Trophoblast cell (in vitro differentiated cells and primary cell): ENCODE data around the gene YTHDF1.

Experiments used
- DNase-seq, 2 donors: peaks; one replicate each; pipeline ENCODE4 v3.0.0-alpha.2; 2016
- H2AFZ ChIP-seq: 2 replicates; pipeline ENCODE4 v1.6.1; 2013; ENCODE audit warnings: low read length, moderate library complexity, mild to moderate bottlenecking; ENCODE audit not compliant: insufficient read depth, poor library complexity
- H2AK5ac ChIP-seq: 2 replicates; pipeline ENCODE4 v1.6.1; 2013; ENCODE audit warnings: mild to moderate bottlenecking, low read length
- H2BK120ac ChIP-seq: 2 replicates; pipeline ENCODE4 v1.6.1; 2013; ENCODE audit warnings: low read length, mild to moderate bottlenecking, moderate library complexity; ENCODE audit not compliant: insufficient read depth, poor library complexity
- H2BK12ac ChIP-seq: 2 replicates; pipeline ENCODE4 v1.6.1; 2013; ENCODE audit warnings: mild to moderate bottlenecking, low read length, moderate library complexity
- H2BK5ac ChIP-seq: 2 replicates; pipeline ENCODE4 v1.6.1; 2013; ENCODE audit warnings: low read length, low read depth, moderate library complexity, mild to moderate bottlenecking; ENCODE audit not compliant: poor library complexity
- H3K14ac ChIP-seq: 2 replicates; pipeline ENCODE4 v1.6.1; 2013; ENCODE audit warnings: mild to moderate bottlenecking, low read length
- H3K18ac ChIP-seq: 2 replicates; pipeline ENCODE4 v1.6.1; 2013; ENCODE audit warnings: mild to moderate bottlenecking, low read length
- H3K23ac ChIP-seq: 2 replicates; pipeline ENCODE4 v1.6.1; 2013; ENCODE audit warnings: low read length
- H3K27ac ChIP-seq: 2 replicates; pipeline ENCODE4 v1.5.1; 2013; ENCODE audit warnings: low read depth, mild to moderate bottlenecking, inconsistent platforms, low read length, moderate library complexity
- H3K27me3 ChIP-seq: 2 replicates; pipeline ENCODE4 v1.6.1; 2013; ENCODE audit warnings: inconsistent platforms, mild to moderate bottlenecking, low read length, moderate library complexity; ENCODE audit not compliant: insufficient read depth
- H3K36me3 ChIP-seq, 2 experiments: 1 replicate in 1 of 2; 2 replicates in 1 of 2; pipeline ENCODE4 v1.6.1; 2013; ENCODE audit warnings: low read length in 2 of 2, mild to moderate bottlenecking in 2 of 2, moderate library complexity in 1 of 2; ENCODE audit not compliant: insufficient read depth in 2 of 2, control insufficient read depth in 1 of 2
- H3K4ac ChIP-seq: 2 replicates; pipeline ENCODE4 v1.6.1; 2013; ENCODE audit warnings: low read depth, mild to moderate bottlenecking, low read length, moderate library complexity
- H3K4me1 ChIP-seq, 2 experiments: 1 replicate in 1 of 2; 2 replicates in 1 of 2; pipeline ENCODE4 v1.6.1; 2013; ENCODE audit warnings: low read length in 2 of 2, mild to moderate bottlenecking in 2 of 2, moderate library complexity in 1 of 2; ENCODE audit not compliant: insufficient read depth in 2 of 2, control insufficient read depth in 1 of 2
- H3K4me2 ChIP-seq: 2 replicates; pipeline ENCODE4 v1.6.1; 2013; ENCODE audit warnings: inconsistent platforms, mild to moderate bottlenecking, low read length, moderate library complexity
- H3K4me3 ChIP-seq: 2 replicates; pipeline ENCODE4 v1.5.1; 2013; ENCODE audit warnings: mild to moderate bottlenecking, low read depth, low read length, inconsistent platforms
- H3K79me1 ChIP-seq: one replicate; pipeline ENCODE4 v1.6.1; 2013; ENCODE audit warnings: low read length
- H3K79me2 ChIP-seq: 2 replicates; pipeline ENCODE4 v1.6.1; 2013; ENCODE audit warnings: low read length, mild to moderate bottlenecking; ENCODE audit not compliant: control insufficient read depth, insufficient read depth, poor library complexity
- H3K9ac ChIP-seq: 2 replicates; pipeline ENCODE4 v1.6.1; 2013; ENCODE audit warnings: mild to moderate bottlenecking, low read length
- H3K9me3 ChIP-seq: 2 replicates; pipeline ENCODE4 v1.6.1; 2013; ENCODE audit warnings: low read depth, mild to moderate bottlenecking, control low read depth, inconsistent platforms, low read length; ENCODE audit not compliant: insufficient read depth
- H4K12ac ChIP-seq: 2 replicates; pipeline ENCODE4 v1.6.1; 2013; ENCODE audit warnings: low read depth, mild to moderate bottlenecking, low read length, moderate library complexity
- H4K8ac ChIP-seq: 2 replicates; pipeline ENCODE4 v1.6.1; 2013; ENCODE audit warnings: low read depth, mild to moderate bottlenecking, low read length, moderate library complexity
- H4K91ac ChIP-seq: one replicate; pipeline ENCODE4 v1.6.1; 2013; ENCODE audit warnings: low read depth, mild to moderate bottlenecking, low read length, moderate library complexity
- WGBS: extraction: QIAGEN DNeasy Blood & Tissue Kit; methylation state at CpG from one replicate; pipeline ENCODE4 v1.1.7; 2013; ENCODE audit warnings: missing lambda C conversion rate; ENCODE audit not compliant: insufficient read length, insufficient coverage; ENCODE audit errors: extremely low coverage; 5-methylcytosine and 5-hydroxymethylcytosine counted together

YTHDF1 gene

GRCh38 chr20:63258781-63259180 lies 42.9 kb upstream of the YTHDF1 start:
- H3K23ac ChIP-seq, result no peak overlapping the region
- H4K12ac ChIP-seq, result no peak overlapping the region
- no peak overlapping the region for H3K27ac ChIP-seq
- no peak overlapping the region for H3K4me3 ChIP-seq
- no peak overlapping the region for H2AFZ ChIP-seq
- H3K79me1 ChIP-seq, result peaks cover 11% of the 10 kb centered on the region
- DNase-seq, result no peak
- H2BK5ac ChIP-seq, result no peak overlapping the region
- H3K79me2 ChIP-seq, result peaks cover 4% of the 10 kb centered on the region
- H4K91ac ChIP-seq, result no peak overlapping the region
- WGBS, result no CpG with 5 or more reads among the region's 8 CpGs
- H3K4ac ChIP-seq, result no peak overlapping the region
- no peak overlapping the region for H2BK12ac ChIP-seq
- H3K14ac ChIP-seq, result no peak overlapping the region
- H3K9ac ChIP-seq, result no peak overlapping the region
- H3K9me3 ChIP-seq, result peaks cover 11% of the 10 kb centered on the region
- no peak overlapping the region for H4K8ac ChIP-seq
- H3K18ac ChIP-seq, result no peak overlapping the region
- H3K4me1 ChIP-seq, result peaks cover 8 to 29% of the 10 kb centered on the region in 2 experiments
- peaks cover 4% of the 10 kb centered on the region for H3K27me3 ChIP-seq
- no peak overlapping the region for H3K4me2 ChIP-seq
- no peak overlapping the region for H2BK120ac ChIP-seq
- no peak overlapping the region for H2AK5ac ChIP-seq
- peaks cover 0 to 2% of the 10 kb centered on the region in 2 experiments for H3K36me3 ChIP-seq

GRCh38 chr20:63257629-63258028 lies 41.7 kb upstream of the YTHDF1 start:
- Histone ChIP-seq H3K4ac (no peak overlapping the region), H4K91ac (no peak overlapping the region), H2BK5ac (no peak overlapping the region), H3K9ac (no peak overlapping the region), H4K12ac (no peak overlapping the region), H3K4me3 (no peak overlapping the region), H3K79me1 (peaks cover 18% of the 10 kb centered on the region), H3K18ac (no peak overlapping the region), H3K36me3 (peaks cover 0 to 2% of the 10 kb centered on the region in 2 experiments), H3K4me2 (no peak overlapping the region), H2AK5ac (no peak overlapping the region), H3K9me3 (peaks cover 14% of the 10 kb centered on the region), H3K27ac (no peak overlapping the region), H2BK120ac (no peak overlapping the region), H3K14ac (no peak overlapping the region), H3K27me3 (peaks cover 9% of the 10 kb centered on the region), H3K79me2 (peaks cover 9% of the 10 kb centered on the region), H2BK12ac (no peak overlapping the region), H2AFZ (no peak overlapping the region), H4K8ac (no peak overlapping the region), H3K23ac (no peak overlapping the region), H3K4me1 (peaks cover 12 to 36% of the 10 kb centered on the region in 2 experiments)
- DNase-seq, result no peak
- no CpG with 5 or more reads among the region's 13 CpGs for WGBS

- Histone ChIP-seq H2BK12ac (no peak overlapping the region), H3K4me1 (peaks cover 12 to 39% of the 10 kb centered on the region in 2 experiments), H3K23ac (no peak overlapping the region), H3K27ac (no peak overlapping the region), H4K8ac (no peak overlapping the region), H3K4me2 (no peak overlapping the region), H3K79me1 (peaks cover 20% of the 10 kb centered on the region), H3K79me2 (peaks cover 11% of the 10 kb centered on the region), H4K12ac (no peak overlapping the region), H2BK5ac (no peak overlapping the region), H2BK120ac (no peak overlapping the region), H3K4ac (no peak overlapping the region), H3K18ac (no peak overlapping the region), H4K91ac (peak overlapping the region; percentile 87), H3K14ac (no peak overlapping the region), H3K9ac (no peak overlapping the region), H3K36me3 (peaks cover 0 to 2% of the 10 kb centered on the region in 2 experiments), H2AFZ (no peak overlapping the region), H2AK5ac (peak overlapping the region; percentile 28), H3K9me3 (peaks cover 14% of the 10 kb centered on the region), H3K27me3 (peaks cover 10% of the 10 kb centered on the region), H3K4me3 (peak overlapping the region; percentile 11)
- no peak for DNase-seq
- WGBS, result no CpG with 5 or more reads among the region's 4 CpGs
Measured at GRCh38 chr20:63256954-63257353, 41.0 kb upstream of the YTHDF1 start.

- peak overlapping the region; percentile 20 for H3K4me3 ChIP-seq
- H4K91ac ChIP-seq, result peak overlapping the region; percentile 87
- peak overlapping the region; percentile 35 for H2BK120ac ChIP-seq
- H4K8ac ChIP-seq, result peak overlapping the region; percentile 44
- no peak overlapping the region for H2BK5ac ChIP-seq
- H3K4me2 ChIP-seq, result no peak overlapping the region
- peaks cover 22% of the 10 kb centered on the region for H3K79me1 ChIP-seq
- H3K27ac ChIP-seq, result no peak overlapping the region
- H2BK12ac ChIP-seq, result peak overlapping the region; percentile 53
- no CpG with 5 or more reads among the region's 31 CpGs for WGBS
- peak in 1 of 2 donors; percentile 58 for DNase-seq
- peak overlapping the region; percentile 62 for H3K14ac ChIP-seq
- peaks cover 11% of the 10 kb centered on the region for H3K79me2 ChIP-seq
- no peak overlapping the region for H2AFZ ChIP-seq
- peaks cover 15 to 42% of the 10 kb centered on the region in 2 experiments for H3K4me1 ChIP-seq
- H3K27me3 ChIP-seq, result peaks cover 12% of the 10 kb centered on the region
- peaks cover 0 to 2% of the 10 kb centered on the region in 2 experiments for H3K36me3 ChIP-seq
- peak overlapping the region; percentile 32 for H2AK5ac ChIP-seq
- no peak overlapping the region for H3K9ac ChIP-seq
- H3K18ac ChIP-seq, result no peak overlapping the region
- H3K9me3 ChIP-seq, result peaks cover 14% of the 10 kb centered on the region
- peak overlapping the region; percentile 52 for H3K4ac ChIP-seq
- no peak overlapping the region for H4K12ac ChIP-seq
- H3K23ac ChIP-seq, result no peak overlapping the region
Measured at GRCh38 chr20:63255931-63256704, 40.2 kb upstream of the YTHDF1 start.
